Ovary (tissue), 9 donors: ENCODE measurements around the gene SLC39A11. TPM values are rescaled to one million over a fixed set of nuclear protein-coding genes. Genes with fewer than 3 reads are reported as not detected.

ENCODE experiments used
- DNase-seq, 5 donors: peaks; one replicate each; pipeline ENCODE4 v3.0.0-alpha.2; 2019 to 2020
- H3K27ac ChIP-seq, 2 donors: fragments of 200-600 bp; one replicate each; pipeline versions ENCODE4 v1.5.1 to v1.8.0; 2019 to 2022
- H3K27me3 ChIP-seq: fragments of 200-600 bp; one replicate; pipeline ENCODE4 v1.8.0; 2022
- H3K36me3 ChIP-seq: fragments of 200-600 bp; sonication (generic); one replicate; pipeline ENCODE4 v1.5.1; 2019
- H3K4me1 ChIP-seq: one replicate; pipeline ENCODE4 v1.8.1; 2013; ENCODE audit warnings: mild to moderate bottlenecking, moderate library complexity; ENCODE audit not compliant: insufficient read depth
- H3K4me3 ChIP-seq: fragments of 200-600 bp; sonication (generic); one replicate; pipeline ENCODE4 v1.5.1; 2017
- H3K9me3 ChIP-seq, 2 donors: fragments of 200-600 bp in 1 of 2; sonication (generic) in 1 of 2; one replicate each; pipeline versions ENCODE4 v1.5.1 to v1.8.1; 2013 to 2019; ENCODE audit warnings: mild to moderate bottlenecking in 1 of 2, moderate library complexity in 1 of 2
- EP300 ChIP-seq: sonication (generic); formaldehyde crosslinking; IDR thresholded peaks from one replicate; pipeline ENCODE4 v1.6.1; 2017; ENCODE audit warnings: antibody characterized with exemption
- POLR2A ChIP-seq: fragments of 450-650 bp; IDR thresholded peaks from one replicate; pipeline ENCODE4 v1.6.1; 2017; ENCODE audit warnings: antibody characterized with exemption, mild to moderate bottlenecking, moderate library complexity
- WGBS, 3 donors: extraction: QIAGEN DNeasy Blood & Tissue Kit in 1 of 3; methylation state at CpG; one replicate each; pipeline versions ENCODE4 v1.1.5 to v1.1.7; 2013 to 2017; 5-methylcytosine and 5-hydroxymethylcytosine counted together
- intact Hi-C, 4 donors: fragments of 100-400 bp; cut with DNase I; formaldehyde crosslinking; loops; one replicate each; pipeline versions ENCODE4 v1.11.0 to v1.15.1; 2022 to 2023
- polyA plus RNA-seq, 2 donors: library from polyadenylated mRNA; stranded (reverse); fragments of 200-250 nt in 1 of 2; fragments of 350-450 nt in 1 of 2; fragmentation: Illumina TruSeq in 1 of 2; extraction: RNeasy Lipid Tissue Mini Kit (QIAGEN cat#74804) in 1 of 2; gene quantifications; one replicate each; pipeline ENCODE4 v1.2.3, GENCODE V29; 2013 to 2014
- total RNA-seq, 7 donors: library from RNA; depleted of rRNA in 2 of 7; stranded (reverse); fragments of >200 nt in 2 of 7; fragmentation: NEBNext Ultra II Directional in 3 of 7; extraction: Animal tissue kit (Norgen Biotek cat#: 25700) in 3 of 7; gene quantifications; one replicate each; pipeline versions ENCODE4 v1.1.0 to v1.2.4, GENCODE V29; 2016 to 2023
- TF ChIP-seq, protein P1 (sequence below), 3 donors: fragments of 450-650 bp in 2 of 3; fragments of 200-600 bp in 1 of 3; IDR thresholded peaks; one replicate each; pipeline versions ENCODE4 v1.5.1 to v1.8.0; 2016 to 2022; ENCODE audit warnings: antibody characterized with exemption in 3 of 3, mild to moderate bottlenecking in 1 of 3
- donor health status: DM: no; HTN: no; CAD: no; lungs with moderate emphysema.
- donor health status: DM: no; HTN: no; CAD: no.
- donor health status: Bipolar disorder and iron deficiency.
- donor health status: DM: yes; HTN: yes; CAD: no.
- donor health status: DM: no; HTN: no; CAD: no.
- donor health status: DM: yes; HTN: yes; CAD: no.

SLC39A11 gene
- total and polyA plus RNA-seq, 9 donors, result 4.0 to 21.2 (median 10.1) TPM

DNA sequence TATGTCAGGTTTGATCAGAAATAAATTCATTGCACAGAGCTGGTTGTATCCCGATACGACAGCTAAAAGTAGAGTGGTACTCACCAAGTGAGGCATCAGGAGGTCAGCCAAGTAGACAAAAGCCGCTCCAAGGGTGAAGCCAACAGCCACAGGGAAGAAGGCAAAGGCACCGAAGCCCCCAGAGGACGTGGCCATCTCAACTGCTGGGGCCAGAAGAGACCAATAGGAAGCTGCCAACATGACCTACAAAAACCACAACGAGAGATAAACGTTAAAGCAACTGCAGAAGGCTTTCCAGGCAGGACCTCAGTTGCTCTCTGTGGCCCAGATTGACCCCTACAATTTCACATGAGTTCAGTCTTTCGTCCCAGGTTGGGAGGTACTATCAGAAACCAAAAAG is 61.0 kb downstream of the SLC39A11 start:
- intact Hi-C loops, result loop anchor here in 1 of 4 donors (5.0 kb wide), 1 partner anchor 536 kb away; no protein-coding TSS in a partner anchor
- WGBS, 3 donors, result 88 to 90% (median 89%) methylated on average over 8 of the region's 8 CpGs
- H3K4me3 ChIP-seq, result no peak overlapping the region
- H3K9me3 ChIP-seq, result no peaks in the 10 kb centered on the region
- no peaks in the 10 kb centered on the region for H3K36me3 ChIP-seq
- H3K27me3 ChIP-seq, result no peaks in the 10 kb centered on the region
- peaks cover 1% of the 10 kb centered on the region for H3K4me1 ChIP-seq
- no peak for DNase-seq
- TF ChIP-seq EP300 (no peak), POLR2A (no peak)
- TF ChIP-seq, protein P1, sequence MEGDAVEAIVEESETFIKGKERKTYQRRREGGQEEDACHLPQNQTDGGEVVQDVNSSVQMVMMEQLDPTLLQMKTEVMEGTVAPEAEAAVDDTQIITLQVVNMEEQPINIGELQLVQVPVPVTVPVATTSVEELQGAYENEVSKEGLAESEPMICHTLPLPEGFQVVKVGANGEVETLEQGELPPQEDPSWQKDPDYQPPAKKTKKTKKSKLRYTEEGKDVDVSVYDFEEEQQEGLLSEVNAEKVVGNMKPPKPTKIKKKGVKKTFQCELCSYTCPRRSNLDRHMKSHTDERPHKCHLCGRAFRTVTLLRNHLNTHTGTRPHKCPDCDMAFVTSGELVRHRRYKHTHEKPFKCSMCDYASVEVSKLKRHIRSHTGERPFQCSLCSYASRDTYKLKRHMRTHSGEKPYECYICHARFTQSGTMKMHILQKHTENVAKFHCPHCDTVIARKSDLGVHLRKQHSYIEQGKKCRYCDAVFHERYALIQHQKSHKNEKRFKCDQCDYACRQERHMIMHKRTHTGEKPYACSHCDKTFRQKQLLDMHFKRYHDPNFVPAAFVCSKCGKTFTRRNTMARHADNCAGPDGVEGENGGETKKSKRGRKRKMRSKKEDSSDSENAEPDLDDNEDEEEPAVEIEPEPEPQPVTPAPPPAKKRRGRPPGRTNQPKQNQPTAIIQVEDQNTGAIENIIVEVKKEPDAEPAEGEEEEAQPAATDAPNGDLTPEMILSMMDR (IDR thresholded peaks at IDR 0.05), result no peak
- H3K27ac ChIP-seq, result no peak overlapping the region

DNA sequence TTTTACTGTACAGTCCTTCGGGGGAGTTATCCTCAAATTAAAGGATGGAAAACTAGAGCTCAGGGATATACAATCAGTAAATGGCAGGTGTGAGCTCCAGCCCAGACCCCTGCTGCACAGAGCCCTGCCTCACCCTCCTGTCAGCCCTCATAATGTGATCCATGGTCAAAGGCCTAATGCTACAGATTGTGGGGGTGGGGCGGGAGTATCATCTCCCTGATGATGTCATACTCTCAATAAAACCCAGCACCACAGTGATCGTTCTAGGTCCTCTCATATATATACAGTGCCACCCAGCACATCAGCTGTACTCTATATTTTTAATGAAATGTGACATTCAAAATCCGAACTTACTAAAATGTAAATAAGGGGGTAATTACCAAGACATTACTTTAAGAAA is 61.5 kb downstream of the SLC39A11 start:
- H3K27me3 ChIP-seq, result no peaks in the 10 kb centered on the region
- intact Hi-C loops, result loop anchor here in 1 of 4 donors (5.0 kb wide), 1 partner anchor 536 kb away; no protein-coding TSS in a partner anchor
- no peak for DNase-seq
- H3K27ac ChIP-seq, result no peak overlapping the region
- TF ChIP-seq POLR2A, result no peak
- TF ChIP-seq EP300, result no peak
- TF ChIP-seq, protein P1 (IDR thresholded peaks at IDR 0.05), result no peak
- H3K36me3 ChIP-seq, result no peaks in the 10 kb centered on the region
- no peaks in the 10 kb centered on the region for H3K9me3 ChIP-seq
- WGBS, 3 donors, result 76 to 85% (median 80%) methylated on average over 4 of the region's 4 CpGs
- no peak overlapping the region for H3K4me3 ChIP-seq
- H3K4me1 ChIP-seq, result peaks cover 1% of the 10 kb centered on the region

DNA sequence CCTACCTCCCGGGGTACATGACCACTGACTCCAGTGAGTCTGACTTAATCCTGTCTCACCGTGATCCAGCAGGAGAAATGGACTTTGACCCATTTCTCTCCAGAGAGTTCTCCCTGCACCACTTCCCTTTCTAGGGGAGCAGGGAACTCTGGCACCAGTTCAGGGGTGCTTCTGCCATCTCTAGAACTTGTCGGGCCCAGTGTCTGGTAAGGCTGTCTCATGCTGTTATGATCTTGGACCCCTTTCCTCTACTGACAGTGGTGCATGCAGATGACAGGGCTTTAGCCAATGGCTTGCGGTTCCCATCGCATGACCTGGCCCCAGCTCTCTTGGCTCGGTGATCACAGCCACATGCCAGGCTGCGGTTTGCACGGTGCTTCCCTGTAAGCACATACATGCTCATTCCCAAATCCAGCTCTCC is 62.0 kb downstream of the SLC39A11 start:
- no peak overlapping the region for H3K27ac ChIP-seq
- intact Hi-C loops, result loop anchor here in 1 of 4 donors (5.0 kb wide), 1 partner anchor 537 kb away; no protein-coding TSS in a partner anchor
- TF ChIP-seq EP300, result no peak
- TF ChIP-seq, protein P1 (IDR thresholded peaks at IDR 0.05), result no peak
- no peak for TF ChIP-seq POLR2A
- peaks cover 1% of the 10 kb centered on the region for H3K4me1 ChIP-seq
- no peak overlapping the region for H3K4me3 ChIP-seq
- no peaks in the 10 kb centered on the region for H3K9me3 ChIP-seq
- 75 to 83% (median 82%) methylated on average over 8 of the region's 8 CpGs for WGBS, 3 donors
- no peaks in the 10 kb centered on the region for H3K36me3 ChIP-seq
- H3K27me3 ChIP-seq, result no peaks in the 10 kb centered on the region
- DNase-seq, result no peak

DNA sequence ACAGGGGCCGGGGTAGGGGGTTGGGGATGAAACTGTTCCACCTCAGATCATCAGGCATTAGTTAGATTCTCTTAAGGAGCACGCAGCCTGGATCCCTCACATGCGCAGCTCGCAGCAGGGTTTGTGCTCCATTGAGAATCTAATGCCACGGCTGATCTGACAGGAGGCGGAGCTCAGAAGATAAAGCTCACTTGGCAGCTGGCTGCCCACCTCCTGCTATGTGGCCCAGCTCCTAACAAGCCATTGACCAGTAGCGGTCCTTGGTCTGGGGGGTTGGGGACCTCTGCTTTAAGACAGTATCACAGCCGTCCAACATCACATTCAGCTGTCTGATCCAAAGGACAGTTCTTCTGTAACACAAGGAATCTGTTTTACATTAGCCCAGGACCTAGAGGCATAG is 62.5 kb downstream of the SLC39A11 start:
- TF ChIP-seq EP300, result no peak
- TF ChIP-seq POLR2A, result no peak
- TF ChIP-seq, protein P1 (IDR thresholded peaks at IDR 0.05), result no peak
- H3K36me3 ChIP-seq, result no peaks in the 10 kb centered on the region
- 91 to 96% (median 91%) methylated on average over 8 of the region's 8 CpGs for WGBS, 3 donors
- no peak for DNase-seq
- intact Hi-C loops, result loop anchor here in 1 of 4 donors (5.0 kb wide), 1 partner anchor 537 kb away; no protein-coding TSS in a partner anchor
- H3K4me1 ChIP-seq, result peaks cover 1% of the 10 kb centered on the region
- H3K27ac ChIP-seq, result no peak overlapping the region
- no peaks in the 10 kb centered on the region for H3K27me3 ChIP-seq
- no peak overlapping the region for H3K4me3 ChIP-seq
- no peaks in the 10 kb centered on the region for H3K9me3 ChIP-seq
